PFSK-1 (cell line): ENCODE results near the gene KRT6C.

ENCODE experiments used
- FOXP2 ChIP-seq: optimal IDR thresholded peaks from 2 replicates; pipeline ENCODE3; 2011; ENCODE audit warnings: borderline replicate concordance, control low read depth, inconsistent platforms; ENCODE audit not compliant: insufficient read depth; ENCODE audit errors: extremely low read length, extremely low read depth
- POLR2AphosphoS5 ChIP-seq: IDR thresholded peaks from 2 replicates; pipeline ENCODE4 v1.6.1; 2012; ENCODE audit warnings: low read depth, mild to moderate bottlenecking, control low read depth, low read length, moderate library complexity
- REST ChIP-seq, 2 experiments: IDR thresholded peaks; 2 replicates each; pipeline versions ENCODE4 v1.6.1 to v1.8.0; 2011 to 2012; ENCODE audit warnings: low read depth in 2 of 2, low read length in 2 of 2, control low read depth in 1 of 2, inconsistent platforms in 1 of 2, mild to moderate bottlenecking in 1 of 2, moderate library complexity in 1 of 2; ENCODE audit not compliant: insufficient read depth in 1 of 2
- SIN3A ChIP-seq: IDR thresholded peaks from 2 replicates; pipeline ENCODE4 v1.6.1; 2012; ENCODE audit warnings: mild to moderate bottlenecking, low read length, moderate library complexity, borderline replicate concordance; ENCODE audit not compliant: insufficient read depth
- TAF1 ChIP-seq: IDR thresholded peaks from 2 replicates; pipeline ENCODE4 v1.6.1; 2012; ENCODE audit warnings: low read length, control low read depth, borderline replicate concordance; ENCODE audit not compliant: insufficient read depth

The KRT6C gene

GRCh38 chr12:52452101-52452500, 21.5 kb downstream of the KRT6C start, which contains the start of gene KRT6B:
KRT6B (minus strand) TSS chr12:52452146; CDS start chr12:52452078, 68 bp downstream.
- no peak for TF ChIP-seq SIN3A

GRCh38 chr12:52448228-52448627, 25.4 kb downstream of the KRT6C start:
- TF ChIP-seq SIN3A (no peak), POLR2AphosphoS5 (no peak), FOXP2 (no peak), REST (IDR thresholded peaks at IDR 0.05; ENCODE audit: insufficient read depth in 1 of 2, low read depth in 2 of 2, low read length in 2 of 2) (no peak), TAF1 (no peak)

DNA sequence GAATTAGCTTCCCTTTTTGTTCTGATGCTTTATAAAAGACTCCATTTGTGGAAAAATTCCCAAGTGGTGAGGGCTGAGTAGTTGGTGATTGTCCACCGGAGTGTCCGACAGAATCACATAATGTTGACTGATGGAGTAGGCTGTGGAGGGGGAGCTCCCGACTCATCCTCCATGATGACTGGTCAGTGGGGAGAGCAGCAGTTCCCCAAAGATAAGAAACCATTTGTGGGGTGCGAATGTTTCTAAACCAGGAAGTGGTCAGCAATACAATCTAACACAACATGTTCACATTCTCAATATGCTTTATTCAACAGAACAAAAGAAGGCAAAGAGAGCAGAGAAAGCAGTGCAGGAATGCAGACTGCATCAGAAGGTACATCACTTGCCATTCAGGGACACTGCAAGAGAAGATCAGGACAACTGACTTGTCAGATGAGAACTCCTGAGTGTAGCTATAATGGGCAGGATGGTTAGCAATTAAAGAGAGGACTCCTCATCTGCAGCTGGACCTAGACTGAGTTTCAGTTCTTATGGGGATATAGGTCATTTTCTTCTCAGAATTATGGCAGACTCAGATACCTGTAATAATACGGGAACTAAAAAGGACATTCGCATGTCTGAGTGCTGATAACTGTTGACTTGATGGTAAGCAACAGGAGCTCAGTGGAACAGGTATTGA, 27.1 kb downstream of the KRT6C start:
- no peak for TF ChIP-seq FOXP2
- TF ChIP-seq POLR2AphosphoS5: no peak
- TF ChIP-seq TAF1: no peak
- TF ChIP-seq SIN3A: no peak
- no peak for TF ChIP-seq REST (IDR thresholded peaks at IDR 0.05; ENCODE audit: insufficient read depth in 1 of 2, low read depth in 2 of 2, low read length in 2 of 2)

GRCh38 chr12:52445876-52446275, 27.7 kb downstream of the KRT6C start:
- TF ChIP-seq TAF1: no peak
- no peak for TF ChIP-seq REST (IDR thresholded peaks at IDR 0.05; ENCODE audit: insufficient read depth in 1 of 2, low read depth in 2 of 2, low read length in 2 of 2)
- no peak for TF ChIP-seq POLR2AphosphoS5
- TF ChIP-seq SIN3A: no peak
- TF ChIP-seq FOXP2: no peak

- TF ChIP-seq POLR2AphosphoS5 (no peak), SIN3A (no peak), FOXP2 (no peak), TAF1 (no peak), REST (IDR thresholded peaks at IDR 0.05; ENCODE audit: insufficient read depth in 1 of 2, low read depth in 2 of 2, low read length in 2 of 2) (no peak)
Measured at GRCh38 chr12:52444647-52445595, 28.7 kb downstream of the KRT6C start.
